ENCODE measurements around the gene AGR3. TPM values are rescaled to one million over a fixed set of nuclear protein-coding genes. Genes with fewer than 3 reads are reported as not detected.
"Not testable (repeated sequence)": the region's sequence is repeated elsewhere in the genome, so short reads cannot be mapped to it uniquely, and the experiment has no call there.

AGR3 gene
- total RNA-seq, 1 donor from 2014 or later: not detected

DNA sequence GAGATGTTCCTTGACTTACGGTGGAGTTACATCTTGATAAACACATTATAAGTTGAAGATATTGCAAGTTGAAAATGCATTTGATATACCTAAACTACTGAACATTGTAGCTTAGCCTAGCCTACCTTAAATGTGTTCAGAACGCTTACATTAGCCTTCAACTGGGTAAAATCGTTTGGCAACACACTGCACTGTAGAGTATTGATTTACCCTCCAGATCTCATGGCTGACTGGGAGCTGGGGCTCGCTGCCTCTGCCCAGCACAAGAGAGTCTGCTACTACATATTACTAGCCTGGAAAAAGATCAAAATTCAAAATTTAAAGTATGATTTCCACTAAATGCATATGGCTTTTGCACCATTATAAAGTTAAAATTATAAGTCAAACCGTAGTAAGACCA is 7.5 kb upstream of the AGR3 start:
- Mint-ChIP-seq H3K36me3 (ENCODE audit: low read depth) (no peaks in the 10 kb centered on the region), H3K4me1 (ENCODE audit: low read depth) (peaks cover 9% of the 10 kb centered on the region), H3K27me3 (ENCODE audit: insufficient read depth) (peaks cover 8% of the 10 kb centered on the region), H3K4me3 (no peak overlapping the region), H3K27ac (no peak overlapping the region), H3K9me3 (no peaks in the 10 kb centered on the region)
- intact Hi-C loops (cut with micrococcal nuclease): no loop called here
- DNase-seq (ENCODE audit: low spot score): no peak

DNA sequence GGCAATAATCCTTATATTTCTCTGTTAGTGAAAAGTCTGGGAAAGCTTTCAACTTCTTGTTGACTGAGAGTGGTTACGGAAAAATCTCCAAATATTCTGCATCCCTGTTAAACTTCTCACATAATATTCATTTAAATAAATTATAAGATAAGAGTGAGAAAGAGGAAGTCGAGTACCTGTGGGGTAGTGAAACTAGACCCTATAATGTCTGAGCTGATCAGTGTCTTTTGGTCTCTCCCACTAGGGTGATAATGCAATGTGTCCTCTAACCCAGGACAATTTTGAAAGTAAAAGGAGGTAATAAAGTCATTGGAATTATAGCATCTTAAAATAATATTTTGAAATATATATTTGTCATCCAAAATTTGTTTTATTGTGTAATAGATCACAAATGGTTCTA is 2.1 kb upstream of the AGR3 start:
- no peak overlapping the region for H3K4me3 Mint-ChIP-seq
- H3K27me3 Mint-ChIP-seq (ENCODE audit: insufficient read depth): peaks cover 6% of the 10 kb centered on the region
- intact Hi-C loops (cut with micrococcal nuclease): no loop called here
- DNase-seq (ENCODE audit: low spot score): no peak
- no peak overlapping the region for H3K27ac Mint-ChIP-seq
- H3K4me1 Mint-ChIP-seq (ENCODE audit: low read depth): no peaks in the 10 kb centered on the region
- no peaks in the 10 kb centered on the region for H3K9me3 Mint-ChIP-seq
- H3K36me3 Mint-ChIP-seq (ENCODE audit: low read depth): no peaks in the 10 kb centered on the region

DNA sequence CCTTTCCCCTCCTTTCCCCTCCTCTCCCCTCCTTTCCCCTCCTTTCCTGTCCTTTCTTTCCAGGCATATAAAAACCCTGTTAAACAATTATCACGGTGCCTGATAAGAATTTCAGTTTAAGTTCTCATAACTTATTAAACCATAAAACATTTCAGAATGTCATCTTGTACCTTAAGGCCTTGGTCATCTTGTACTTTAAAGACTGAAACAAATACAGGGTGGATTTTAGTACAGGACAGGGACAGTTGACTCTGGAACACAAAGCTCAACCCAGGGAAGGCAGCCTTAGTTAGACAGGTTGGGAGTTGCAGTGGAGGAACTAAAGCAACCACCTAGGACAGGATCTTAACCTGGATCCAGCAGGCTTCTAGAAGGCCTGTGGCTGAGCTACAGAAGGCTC is 1.2 kb downstream of the AGR3 start:
- Mint-ChIP-seq H3K36me3 (ENCODE audit: low read depth) (no peaks in the 10 kb centered on the region), H3K4me3 (no peak overlapping the region), H3K4me1 (ENCODE audit: low read depth) (no peaks in the 10 kb centered on the region), H3K9me3 (no peaks in the 10 kb centered on the region), H3K27ac (no peak overlapping the region), H3K27me3 (ENCODE audit: insufficient read depth) (peaks cover under 1% of the 10 kb centered on the region)
- DNase-seq (ENCODE audit: low spot score): no peak
- intact Hi-C loops (cut with micrococcal nuclease): no loop called here

DNA sequence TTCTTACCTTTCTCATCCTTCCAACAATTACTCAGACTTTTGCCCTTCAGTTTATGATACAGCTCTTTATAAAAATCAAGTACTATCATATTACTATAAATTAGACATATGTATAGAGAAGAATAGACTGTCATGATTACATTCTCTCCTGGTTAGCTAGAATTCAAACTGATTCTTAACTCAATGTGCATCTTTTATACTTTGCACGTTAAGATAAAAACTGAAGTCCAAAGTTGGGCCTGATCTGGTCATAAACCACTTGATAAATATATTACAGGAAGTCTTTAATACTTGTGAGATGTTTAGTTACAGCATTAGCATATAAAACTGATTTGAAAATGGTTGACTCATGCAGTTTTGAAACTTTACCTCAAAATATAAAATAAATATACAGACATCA is 2.6 kb downstream of the AGR3 start:
- no peaks in the 10 kb centered on the region for H3K27me3 Mint-ChIP-seq (ENCODE audit: insufficient read depth)
- H3K27ac Mint-ChIP-seq: no peak overlapping the region
- intact Hi-C loops (cut with micrococcal nuclease): no loop called here
- H3K9me3 Mint-ChIP-seq: no peaks in the 10 kb centered on the region
- DNase-seq (ENCODE audit: low spot score): no peak
- no peaks in the 10 kb centered on the region for H3K4me1 Mint-ChIP-seq (ENCODE audit: low read depth)
- no peak overlapping the region for H3K4me3 Mint-ChIP-seq
- H3K36me3 Mint-ChIP-seq (ENCODE audit: low read depth): no peaks in the 10 kb centered on the region

DNA sequence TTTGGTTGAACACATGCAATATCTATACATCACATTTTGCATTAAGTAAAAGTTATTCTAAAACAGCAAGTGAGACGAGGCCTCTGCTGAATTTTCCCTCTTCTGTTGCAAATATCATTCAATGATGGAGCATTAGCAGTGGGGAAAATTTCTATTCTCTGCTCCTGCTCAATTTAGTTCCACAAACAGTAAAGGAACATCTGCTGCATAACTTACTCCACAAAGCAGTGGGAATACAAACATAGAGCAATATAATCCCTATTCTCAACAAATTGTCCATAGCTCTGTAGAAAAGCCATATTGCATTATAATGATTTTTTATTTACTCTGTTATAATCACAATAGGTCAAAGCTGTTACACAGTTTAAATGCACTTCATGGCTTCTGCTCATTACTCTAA is 5.9 kb downstream of the AGR3 start:
- H3K4me3 Mint-ChIP-seq: no peak overlapping the region
- H3K27me3 Mint-ChIP-seq (ENCODE audit: insufficient read depth): no peaks in the 10 kb centered on the region
- H3K27ac Mint-ChIP-seq: no peak overlapping the region
- intact Hi-C loops (cut with micrococcal nuclease): no loop called here
- no peak for DNase-seq (ENCODE audit: low spot score)
- no peaks in the 10 kb centered on the region for H3K36me3 Mint-ChIP-seq (ENCODE audit: low read depth)
- H3K4me1 Mint-ChIP-seq (ENCODE audit: low read depth): no peaks in the 10 kb centered on the region
- H3K9me3 Mint-ChIP-seq: peaks cover 11% of the 10 kb centered on the region

DNA sequence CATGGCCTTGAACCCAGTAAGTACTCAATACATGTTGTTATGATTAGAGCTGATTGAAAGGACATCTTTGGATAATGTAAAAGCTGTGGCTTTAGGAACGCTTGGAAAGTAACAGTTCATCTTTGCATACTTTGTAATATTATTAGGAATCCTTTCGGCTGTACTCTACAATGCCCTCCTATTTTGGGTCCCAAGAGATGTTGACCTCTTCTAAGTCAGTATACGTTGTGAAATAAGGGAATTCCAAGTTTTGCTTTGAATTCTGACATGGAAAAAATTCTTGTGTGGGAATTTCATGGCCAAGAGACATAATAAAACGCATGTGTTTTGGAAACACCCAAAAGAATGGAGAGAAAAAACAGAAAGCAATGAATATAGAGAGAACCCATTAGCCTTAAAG is 7.7 kb downstream of the AGR3 start:
- Mint-ChIP-seq H3K27me3 (ENCODE audit: insufficient read depth) (no peaks in the 10 kb centered on the region), H3K27ac (no peak overlapping the region), H3K4me1 (ENCODE audit: low read depth) (no peaks in the 10 kb centered on the region), H3K4me3 (no peak overlapping the region), H3K9me3 (peaks cover 11% of the 10 kb centered on the region), H3K36me3 (ENCODE audit: low read depth) (no peaks in the 10 kb centered on the region)
- no peak for DNase-seq (ENCODE audit: low spot score)
- intact Hi-C loops (cut with micrococcal nuclease): no loop called here

DNA sequence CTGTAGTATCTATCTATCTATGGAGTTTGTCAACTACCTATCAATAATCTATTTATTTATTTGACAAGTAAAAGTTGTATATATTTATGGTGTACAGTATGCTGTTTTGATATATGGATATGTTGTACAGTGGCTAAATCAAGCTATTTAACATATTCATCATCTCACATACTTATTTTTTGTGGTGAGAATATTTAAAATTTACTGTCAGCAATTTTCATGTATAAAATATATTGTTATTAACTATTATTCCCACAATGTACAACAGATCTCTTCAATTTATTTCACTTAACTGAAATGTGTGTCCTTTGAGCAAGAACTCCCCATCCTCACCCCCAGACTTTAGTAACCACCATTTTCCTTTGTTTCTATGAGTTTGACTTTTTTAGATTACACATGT is 14.5 kb downstream of the AGR3 start:
- Mint-ChIP-seq H3K4me3 (no peak overlapping the region), H3K9me3 (peaks cover 7% of the 10 kb centered on the region), H3K27ac (no peak overlapping the region), H3K27me3 (ENCODE audit: insufficient read depth) (peaks cover 5% of the 10 kb centered on the region), H3K4me1 (ENCODE audit: low read depth) (no peaks in the 10 kb centered on the region), H3K36me3 (ENCODE audit: low read depth) (no peaks in the 10 kb centered on the region)
- intact Hi-C loops (cut with micrococcal nuclease): no loop called here
- DNase-seq (ENCODE audit: low spot score): no peak

DNA sequence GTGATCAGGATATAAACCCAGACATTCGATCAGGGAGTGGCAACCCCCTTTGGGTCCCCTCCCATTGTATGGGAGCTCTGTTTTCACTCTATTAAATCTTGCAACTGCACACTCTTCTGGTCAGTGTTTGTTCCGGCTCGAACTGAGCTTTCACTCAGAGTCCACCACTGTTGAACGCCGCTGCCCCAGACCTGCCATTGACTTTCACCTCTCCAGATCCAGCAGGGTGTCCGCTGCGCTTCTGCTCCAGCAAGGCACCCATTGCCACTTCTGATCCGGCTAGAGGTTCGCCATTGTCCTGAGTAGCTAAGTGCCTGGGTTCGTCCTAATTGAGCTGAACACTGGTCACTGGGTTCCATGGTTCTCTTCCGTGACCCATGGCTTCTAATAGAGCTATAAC is 28.6 kb downstream of the AGR3 start:
- DNase-seq (ENCODE audit: low spot score); intact Hi-C loops (cut with micrococcal nuclease): not testable (repeated sequence)
- H3K27me3 Mint-ChIP-seq (ENCODE audit: insufficient read depth): peaks cover 15% of the 10 kb centered on the region

DNA sequence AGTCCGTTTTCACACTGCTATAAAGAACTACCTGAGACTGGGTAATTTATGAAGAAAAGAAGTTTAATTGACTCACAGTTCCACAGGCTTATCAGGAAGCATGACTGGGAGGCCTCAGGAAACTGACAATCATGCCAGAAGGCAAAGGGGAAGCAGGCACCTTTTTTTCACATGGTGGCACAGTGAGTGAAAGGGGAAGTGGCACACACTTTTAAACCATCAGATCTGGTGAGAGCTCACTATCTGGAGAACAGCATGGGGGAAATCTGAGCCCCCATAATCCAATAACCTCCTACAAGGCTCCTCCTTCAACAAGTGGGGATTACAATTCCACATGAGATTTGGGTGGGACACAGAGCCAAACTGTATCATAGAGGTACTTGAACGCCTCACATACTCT is 30.0 kb downstream of the AGR3 start:
- Mint-ChIP-seq H3K27me3 (ENCODE audit: insufficient read depth) (peaks cover 15% of the 10 kb centered on the region), H3K4me1 (ENCODE audit: low read depth) (no peaks in the 10 kb centered on the region), H3K4me3 (no peak overlapping the region), H3K9me3 (no peaks in the 10 kb centered on the region), H3K27ac (no peak overlapping the region), H3K36me3 (ENCODE audit: low read depth) (no peaks in the 10 kb centered on the region)
- no peak for DNase-seq (ENCODE audit: low spot score)
- intact Hi-C loops (cut with micrococcal nuclease): no loop called here

More for the DNA sequence above, 28.6 kb downstream of the AGR3 start:
- not testable (repeated sequence) for H3K9me3 Mint-ChIP-seq; H3K4me1 Mint-ChIP-seq (ENCODE audit: low read depth); H3K27ac Mint-ChIP-seq; H3K4me3 Mint-ChIP-seq; H3K36me3 Mint-ChIP-seq (ENCODE audit: low read depth)

DNA sequence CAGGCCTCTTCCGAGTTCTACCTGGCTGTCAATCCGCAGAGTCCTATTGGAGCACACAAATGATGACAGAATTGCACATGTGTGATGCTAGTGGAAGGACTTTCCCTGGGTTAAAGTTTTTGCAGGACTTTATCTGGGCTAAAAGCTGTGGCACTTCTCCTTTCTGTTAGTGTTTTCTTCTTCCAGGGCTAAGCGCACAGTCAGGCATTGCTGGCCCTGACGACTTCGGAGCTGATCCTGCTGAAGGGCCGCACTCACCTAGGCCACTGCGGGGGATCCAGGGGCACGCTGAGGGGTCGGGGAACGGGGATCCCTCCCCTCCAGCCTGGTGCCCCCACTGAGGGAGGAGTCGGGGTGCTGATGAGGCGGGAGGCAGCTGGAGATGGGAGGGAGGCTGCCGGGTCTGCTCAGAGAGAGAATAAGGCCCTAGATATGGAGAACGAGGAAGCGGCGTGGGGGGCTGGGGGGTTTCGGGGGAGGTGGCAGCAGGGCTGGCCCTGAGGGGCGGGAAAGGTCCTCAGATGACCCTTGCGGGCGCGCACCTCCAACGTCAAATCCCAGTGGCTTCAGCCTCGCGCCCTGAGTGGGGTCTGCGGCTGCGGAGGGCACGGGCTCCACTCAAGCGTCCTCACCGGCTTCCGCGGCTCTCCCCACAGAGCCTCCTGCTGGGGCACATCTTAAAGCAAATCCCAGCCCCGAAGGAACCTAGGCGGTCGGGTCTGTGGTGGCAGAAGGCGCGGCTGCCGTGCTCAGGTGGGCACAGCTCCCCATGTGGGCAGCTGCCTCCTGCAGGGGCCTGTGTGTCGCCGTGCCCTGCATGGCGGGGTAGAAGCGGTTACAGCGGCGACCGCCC is 30.9 kb downstream of the AGR3 start:
- peaks cover 15% of the 10 kb centered on the region for H3K27me3 Mint-ChIP-seq (ENCODE audit: insufficient read depth)
- H3K36me3 Mint-ChIP-seq (ENCODE audit: low read depth): no peaks in the 10 kb centered on the region
- no peaks in the 10 kb centered on the region for H3K4me1 Mint-ChIP-seq (ENCODE audit: low read depth)
- no peaks in the 10 kb centered on the region for H3K9me3 Mint-ChIP-seq
- H3K4me3 Mint-ChIP-seq: no peak overlapping the region
- H3K27ac Mint-ChIP-seq: no peak overlapping the region
- no peak for DNase-seq (ENCODE audit: low spot score)
- intact Hi-C loops (cut with micrococcal nuclease): no loop called here

DNA sequence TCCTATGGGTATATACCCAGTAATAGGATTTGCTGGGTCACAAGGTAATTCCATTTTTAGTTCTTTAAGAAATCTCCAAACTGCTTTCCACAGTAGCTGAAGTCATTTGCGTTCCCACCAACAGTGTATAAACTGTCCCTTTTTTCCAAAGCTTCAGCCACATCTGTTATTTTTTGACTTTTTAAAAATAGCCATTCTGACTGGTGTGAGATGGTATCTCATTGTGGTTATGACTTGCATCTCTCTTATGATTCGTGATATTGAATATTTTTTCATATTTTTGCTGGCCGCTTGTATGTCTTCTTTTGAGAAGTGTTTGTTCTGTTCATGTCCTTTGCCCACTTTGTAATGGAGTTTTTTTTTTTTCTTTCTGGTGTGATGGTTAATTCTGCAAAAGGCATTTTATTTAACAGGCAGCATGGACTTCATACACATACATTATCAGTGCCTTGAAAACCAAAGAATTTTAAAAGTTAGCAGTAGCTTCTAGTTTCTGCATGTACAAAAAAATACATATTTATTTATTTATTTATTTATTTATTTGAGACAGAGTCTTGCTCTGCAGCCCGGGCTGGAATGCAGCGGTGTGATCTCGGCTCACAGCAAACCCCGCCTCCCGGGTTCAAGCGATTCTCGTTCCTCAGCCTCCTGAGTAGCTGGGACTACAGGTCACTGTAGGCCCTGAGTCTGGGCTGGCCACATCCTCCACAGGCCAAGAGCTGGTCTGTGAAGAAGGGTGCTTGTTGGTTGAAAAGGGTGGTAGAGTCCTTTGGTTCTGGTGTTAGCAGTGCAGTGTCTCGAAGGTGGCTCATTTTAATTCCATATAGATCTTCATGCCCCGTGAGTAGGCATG is 32.3 kb downstream of the AGR3 start:
- no peak overlapping the region for H3K27ac Mint-ChIP-seq
- intact Hi-C loops (cut with micrococcal nuclease): no loop called here
- H3K4me1 Mint-ChIP-seq (ENCODE audit: low read depth): no peaks in the 10 kb centered on the region
- H3K9me3 Mint-ChIP-seq: no peaks in the 10 kb centered on the region
- H3K4me3 Mint-ChIP-seq: no peak overlapping the region
- H3K36me3 Mint-ChIP-seq (ENCODE audit: low read depth): no peaks in the 10 kb centered on the region
- no peak for DNase-seq (ENCODE audit: low spot score)
- H3K27me3 Mint-ChIP-seq (ENCODE audit: insufficient read depth): peaks cover 15% of the 10 kb centered on the region

DNA sequence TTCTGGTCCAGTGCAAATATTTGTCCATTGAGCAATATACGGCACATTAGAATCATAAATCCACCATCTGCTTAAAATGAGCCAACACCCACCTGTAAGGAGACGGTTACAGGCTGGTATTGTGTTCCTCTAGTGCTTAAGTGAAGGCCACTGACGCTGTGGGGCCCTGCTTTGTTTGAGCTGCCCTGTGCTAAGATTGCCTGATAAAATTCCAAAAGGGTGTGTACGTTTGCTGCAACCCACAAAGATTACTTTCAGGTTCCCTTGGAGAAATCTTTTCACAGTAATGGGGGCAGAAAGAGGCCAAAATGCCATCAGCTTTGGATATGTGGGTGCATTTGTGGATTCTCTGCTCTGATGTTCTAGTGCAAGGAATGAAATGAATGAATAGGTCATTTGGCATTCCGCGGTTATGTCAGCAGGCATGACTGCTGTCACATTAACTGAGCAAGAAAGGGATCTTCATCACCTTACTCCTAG is 34.4 kb downstream of the AGR3 start:
- no peak overlapping the region for H3K27ac Mint-ChIP-seq
- H3K4me3 Mint-ChIP-seq: no peak overlapping the region
- intact Hi-C loops (cut with micrococcal nuclease): no loop called here
- no peaks in the 10 kb centered on the region for H3K4me1 Mint-ChIP-seq (ENCODE audit: low read depth)
- no peaks in the 10 kb centered on the region for H3K36me3 Mint-ChIP-seq (ENCODE audit: low read depth)
- H3K27me3 Mint-ChIP-seq (ENCODE audit: insufficient read depth): peaks cover 15% of the 10 kb centered on the region
- no peak for DNase-seq (ENCODE audit: low spot score)
- no peaks in the 10 kb centered on the region for H3K9me3 Mint-ChIP-seq

DNA sequence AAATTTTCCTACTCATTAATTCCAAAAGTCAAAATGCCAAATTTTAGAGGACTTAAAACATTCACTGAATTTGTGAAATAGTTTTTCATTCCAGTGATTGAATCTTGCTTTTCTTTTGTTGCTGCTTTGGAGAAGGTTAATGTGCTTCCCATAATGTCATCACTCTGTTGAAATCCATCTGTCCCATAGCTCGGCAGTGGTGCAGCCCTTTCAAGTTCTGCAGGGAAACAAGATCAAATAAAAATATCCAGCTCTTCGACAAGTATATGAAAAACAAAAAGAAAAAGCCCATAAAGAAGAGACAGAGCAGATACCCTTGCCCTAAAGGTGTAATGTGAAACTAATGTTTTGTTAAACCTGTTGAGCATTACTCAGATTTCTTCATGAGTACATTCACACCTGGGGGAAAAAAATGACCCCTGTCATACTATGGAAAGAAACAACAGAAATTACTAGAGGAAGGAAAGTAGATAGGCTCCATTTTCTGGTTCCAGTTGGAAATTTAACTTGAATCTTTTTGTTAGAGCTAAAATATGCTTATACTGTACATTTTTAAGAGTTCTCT is 35.1 kb downstream of the AGR3 start:
- H3K36me3 Mint-ChIP-seq (ENCODE audit: low read depth): no peaks in the 10 kb centered on the region
- no peaks in the 10 kb centered on the region for H3K4me1 Mint-ChIP-seq (ENCODE audit: low read depth)
- peaks cover 14% of the 10 kb centered on the region for H3K27me3 Mint-ChIP-seq (ENCODE audit: insufficient read depth)
- no peak overlapping the region for H3K4me3 Mint-ChIP-seq
- intact Hi-C loops (cut with micrococcal nuclease): no loop called here
- H3K27ac Mint-ChIP-seq: no peak overlapping the region
- H3K9me3 Mint-ChIP-seq: no peaks in the 10 kb centered on the region
- DNase-seq (ENCODE audit: low spot score): no peak
